IPS DF 19.7 (cell line): ENCODE data around the gene NUCB1.

Experiments used
- DNase-seq: peaks from one replicate; pipeline ENCODE4 v3.0.0-alpha.2; 2013; ENCODE audit warnings: low read depth, low spot score

NUCB1 gene

DNA sequence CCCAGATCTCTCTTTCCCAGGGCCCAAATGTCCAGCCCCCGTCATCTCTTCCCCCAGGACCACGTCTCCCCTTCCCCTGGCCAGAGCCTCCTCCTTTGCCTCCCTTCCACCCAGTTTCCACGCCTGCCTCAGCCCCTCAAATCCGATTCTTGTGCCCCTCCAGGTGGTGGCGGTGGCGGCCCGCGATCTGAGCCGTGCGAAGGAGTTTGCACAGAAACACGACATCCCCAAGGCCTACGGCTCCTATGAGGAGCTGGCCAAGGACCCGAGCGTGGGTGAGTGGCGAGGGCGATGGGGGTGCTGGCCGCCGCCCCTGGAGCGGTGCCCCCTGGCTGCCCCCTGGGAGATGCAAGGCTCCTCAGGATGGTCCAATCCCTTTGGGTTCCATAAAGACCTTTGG lies 34.7 kb downstream of the NUCB1 start:
- DNase-seq: no peak

DNA sequence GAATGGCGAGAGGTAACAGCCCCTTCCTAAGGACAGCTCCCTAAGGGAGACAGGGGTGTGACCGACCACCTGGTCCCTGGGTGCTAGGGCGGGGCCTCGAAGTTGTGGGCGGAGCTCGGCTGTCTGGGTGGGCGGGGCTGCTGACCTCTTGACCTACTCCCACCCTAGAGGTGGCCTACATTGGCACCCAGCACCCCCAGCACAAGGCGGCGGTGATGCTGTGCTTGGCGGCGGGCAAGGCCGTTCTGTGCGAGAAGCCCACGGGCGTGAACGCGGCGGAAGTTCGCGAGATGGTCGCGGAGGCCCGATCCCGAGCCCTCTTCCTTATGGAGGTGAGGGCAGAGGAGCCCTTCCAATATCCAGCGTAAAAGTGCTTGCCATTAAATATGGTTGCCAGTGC lies 35.8 kb downstream of the NUCB1 start:
- DNase-seq: no peak

DNA sequence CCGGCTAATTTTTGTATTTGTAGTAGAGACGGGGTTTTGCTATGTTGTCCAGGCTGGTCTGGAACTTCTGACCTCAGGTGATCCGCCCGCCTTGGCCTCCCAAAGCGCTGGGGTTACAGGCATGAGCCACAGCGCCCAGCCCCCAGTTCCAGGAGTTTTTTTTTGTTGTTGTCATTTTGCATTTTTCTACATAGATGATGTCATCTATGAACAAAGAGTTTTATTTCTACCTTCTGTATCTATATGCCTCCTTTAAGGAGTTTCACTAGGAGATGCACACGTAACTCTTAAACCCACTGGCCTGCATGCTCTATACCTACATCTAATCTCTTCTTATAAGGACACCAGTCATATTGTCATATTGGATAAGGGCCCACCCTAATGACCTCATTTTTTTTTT lies 38.1 kb downstream of the NUCB1 start:
- DNase-seq: no peak

DNA sequence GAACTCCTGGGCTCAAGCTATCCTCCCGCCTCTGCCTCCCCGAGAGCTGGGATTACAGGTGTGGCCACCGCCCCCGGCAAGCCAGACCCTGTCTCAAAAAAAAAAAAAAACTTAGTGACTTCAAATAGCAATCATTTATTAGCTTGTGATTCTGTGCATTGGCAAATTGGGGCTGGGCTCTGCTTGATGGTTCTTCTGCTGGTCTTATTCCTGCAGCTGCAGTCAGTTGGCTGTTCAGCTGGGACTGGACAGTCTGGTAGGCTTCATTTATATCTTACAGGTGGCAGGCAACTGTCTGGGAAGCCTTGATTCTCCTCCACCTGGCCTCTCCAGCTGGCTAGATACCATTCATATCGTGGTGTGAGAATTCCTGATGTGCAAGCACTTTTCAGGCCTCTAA lies 40.8 kb downstream of the NUCB1 start:
- DNase-seq: no peak

DNA sequence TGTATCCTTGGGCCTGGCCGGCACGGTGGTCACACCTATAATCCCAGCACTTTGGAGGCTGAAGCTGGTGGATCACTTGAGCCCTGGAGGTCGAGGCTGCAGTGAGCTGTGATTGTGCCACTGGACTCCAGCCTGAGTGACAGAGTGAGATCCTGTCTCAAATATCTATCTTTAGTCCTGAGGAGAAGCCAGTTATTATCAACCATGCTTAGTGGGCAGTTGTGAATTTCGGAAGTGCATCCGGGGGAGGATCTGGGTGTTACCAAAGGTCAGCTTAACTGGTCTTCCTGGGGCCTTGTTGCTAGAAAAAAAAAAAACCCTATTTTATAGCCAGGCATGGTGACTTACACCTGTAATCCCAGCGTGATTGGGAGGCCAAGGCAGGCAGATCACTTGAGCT lies 43.0 kb downstream of the NUCB1 start:
- DNase-seq: no peak

DNA sequence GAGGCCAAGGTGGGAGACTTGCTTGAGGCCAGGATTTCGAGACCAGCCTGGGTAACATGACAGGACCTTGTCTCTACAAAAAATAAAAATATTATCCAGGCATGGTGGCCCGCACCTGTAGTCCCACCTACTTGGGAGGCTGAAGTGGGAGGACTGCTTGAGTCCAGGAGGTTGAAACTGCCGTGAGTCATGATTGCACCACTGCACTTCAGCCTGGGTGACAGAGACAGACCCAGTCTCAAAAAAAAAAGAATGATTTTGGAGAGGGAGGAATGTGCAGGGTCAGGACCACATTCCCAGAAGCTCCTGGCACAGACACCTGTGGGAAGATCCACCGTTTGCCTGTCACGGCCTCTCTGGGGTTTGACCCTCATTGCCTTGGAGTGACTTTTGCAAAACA lies 45.3 kb downstream of the NUCB1 start:
- no peak for DNase-seq

DNA sequence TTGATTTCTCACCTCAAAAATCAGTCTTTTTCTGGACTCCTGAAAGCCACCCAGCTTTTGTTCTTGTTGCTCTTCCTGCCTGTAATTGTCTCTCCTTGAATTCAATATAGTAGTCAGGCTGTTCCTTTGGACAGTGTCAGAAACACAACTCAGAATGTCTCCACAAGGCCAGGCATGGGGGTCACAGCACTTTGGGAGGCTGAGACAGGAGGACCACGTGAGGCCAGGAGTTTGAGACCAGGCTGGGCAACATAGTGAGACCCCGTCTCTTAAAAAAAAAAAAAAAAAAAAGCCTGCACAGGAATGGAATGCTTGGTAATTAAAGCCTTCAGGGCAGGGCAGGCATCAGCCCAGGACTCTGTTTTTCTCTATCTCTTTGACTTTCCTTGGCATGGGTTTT lies 45.7 kb downstream of the NUCB1 start:
- DNase-seq: no peak

DNA sequence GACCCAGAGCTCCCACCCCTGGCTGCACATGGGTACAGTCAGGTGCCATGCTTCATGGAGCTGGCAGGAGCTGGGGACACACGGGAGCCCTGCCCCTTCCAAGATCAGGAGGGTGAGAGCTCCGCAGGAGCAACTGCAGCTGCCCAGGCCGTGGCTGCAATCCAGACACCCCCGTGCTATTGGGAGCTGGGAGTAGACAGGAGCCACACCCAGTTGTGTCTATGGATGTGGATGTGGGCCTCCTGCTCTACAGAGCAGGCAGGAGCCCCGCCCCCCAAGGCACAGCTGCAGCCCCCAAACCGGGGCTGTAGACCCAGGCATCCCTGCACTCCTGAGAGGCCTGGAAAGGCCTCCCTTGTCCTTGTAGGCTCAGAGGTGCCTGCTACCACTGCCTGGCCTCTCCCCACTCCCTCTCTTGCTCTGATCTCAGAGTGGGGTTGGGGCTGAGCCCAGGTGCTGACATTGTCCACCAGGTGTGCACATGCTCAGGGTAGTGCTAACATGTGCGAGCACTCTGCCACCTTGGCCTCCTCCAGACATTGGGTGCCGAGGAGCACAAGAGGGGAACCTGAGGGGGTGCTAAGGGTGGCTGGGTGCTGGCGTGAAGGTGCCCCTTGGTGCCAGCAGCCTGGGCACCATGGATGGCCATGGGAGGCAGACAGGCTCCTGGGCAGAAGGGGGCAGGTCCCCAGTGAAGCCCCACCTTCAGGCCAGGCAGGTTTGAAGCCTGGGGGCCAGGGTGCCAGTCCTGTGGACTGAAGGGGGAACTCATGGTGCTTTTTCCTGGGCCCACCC lies 46.5 kb downstream of the NUCB1 start:
- DNase-seq: no peak

DNA sequence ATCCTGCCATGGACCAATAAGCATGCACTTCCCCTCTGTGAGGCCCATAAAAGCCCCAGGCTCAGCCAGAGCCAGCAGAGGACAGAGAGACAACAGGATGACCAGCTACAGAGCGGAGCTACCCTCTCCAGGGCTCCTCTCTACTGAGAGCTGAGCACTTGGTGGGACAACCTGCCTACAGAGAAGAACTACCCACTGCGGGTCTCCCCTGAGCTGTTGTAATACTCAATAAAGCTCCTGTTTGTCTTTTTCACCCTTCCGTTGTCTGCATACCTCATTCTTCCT lies 47.1 kb downstream of the NUCB1 start:
- DNase-seq: no peak

DNA sequence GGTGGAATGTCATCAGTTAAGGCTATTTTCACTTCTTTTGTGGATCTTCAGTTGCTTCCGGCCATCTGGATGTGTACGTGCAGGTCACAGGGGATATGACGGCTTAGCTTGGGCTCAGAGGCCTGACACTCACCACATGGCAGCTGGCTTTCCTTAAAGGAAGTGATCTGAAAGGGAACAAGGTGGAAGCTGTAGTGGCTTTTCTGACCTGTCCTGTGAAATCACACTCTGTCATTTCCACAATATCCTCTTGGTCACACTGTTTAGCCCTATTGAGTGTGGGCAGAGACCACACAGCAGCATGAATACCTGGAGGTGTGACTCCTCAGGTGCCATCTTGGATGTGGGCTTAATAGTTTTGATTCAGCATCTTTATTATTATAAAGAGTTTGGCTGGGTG lies 50.0 kb downstream of the NUCB1 start:
- no peak for DNase-seq

DNA sequence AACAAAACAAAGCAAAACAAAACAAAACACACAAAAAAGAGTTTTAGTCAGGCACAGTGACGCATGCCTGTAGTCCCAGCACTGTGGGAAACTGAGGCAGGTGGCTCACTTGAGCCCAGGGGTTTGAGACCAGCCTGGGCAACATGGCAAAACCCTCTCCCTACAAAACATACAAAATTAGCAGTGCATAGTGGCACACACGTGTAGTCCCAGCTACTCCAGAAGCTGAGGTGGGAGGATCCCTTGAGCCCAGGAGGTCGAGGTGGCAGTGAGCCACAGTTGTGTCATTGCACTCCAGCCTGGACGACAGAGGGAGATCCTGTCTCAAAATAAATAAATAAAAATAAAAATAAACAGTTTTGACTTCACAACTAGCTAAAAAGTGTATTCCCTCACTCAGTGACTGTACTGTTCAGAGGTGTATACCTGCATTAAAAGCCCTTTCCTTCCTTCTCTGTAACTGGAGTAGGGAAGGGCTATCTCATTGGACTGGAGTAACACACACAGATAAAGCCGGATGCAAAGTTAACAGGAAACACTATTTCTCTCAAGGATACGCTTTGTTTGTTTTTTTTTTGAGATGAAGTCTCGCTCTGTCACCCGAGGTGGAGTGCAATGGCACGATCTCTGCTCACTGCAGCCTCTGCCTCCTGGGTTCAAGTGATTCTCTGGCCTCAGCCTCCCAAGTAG lies 50.9 kb downstream of the NUCB1 start:
- no peak for DNase-seq

DNA sequence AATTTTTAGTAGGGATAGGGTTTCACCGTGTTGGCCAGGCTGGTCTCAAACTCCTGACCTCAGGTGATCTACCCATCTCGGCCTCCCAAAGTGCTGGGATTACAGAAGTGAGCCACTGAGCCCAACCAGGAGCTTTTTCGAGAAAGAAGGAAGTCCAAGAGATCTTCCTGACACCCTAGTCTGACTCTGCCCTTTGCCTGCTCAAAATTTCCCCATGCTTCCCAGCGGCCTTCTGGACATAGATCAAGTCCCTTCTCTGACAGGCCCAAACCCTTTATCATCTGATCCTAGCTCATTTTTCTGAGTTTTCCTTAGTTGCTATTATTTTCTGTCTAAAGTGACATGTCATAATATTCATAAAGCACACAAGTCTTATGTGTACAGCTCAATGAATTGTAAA lies 53.0 kb downstream of the NUCB1 start:
- no peak for DNase-seq

DNA sequence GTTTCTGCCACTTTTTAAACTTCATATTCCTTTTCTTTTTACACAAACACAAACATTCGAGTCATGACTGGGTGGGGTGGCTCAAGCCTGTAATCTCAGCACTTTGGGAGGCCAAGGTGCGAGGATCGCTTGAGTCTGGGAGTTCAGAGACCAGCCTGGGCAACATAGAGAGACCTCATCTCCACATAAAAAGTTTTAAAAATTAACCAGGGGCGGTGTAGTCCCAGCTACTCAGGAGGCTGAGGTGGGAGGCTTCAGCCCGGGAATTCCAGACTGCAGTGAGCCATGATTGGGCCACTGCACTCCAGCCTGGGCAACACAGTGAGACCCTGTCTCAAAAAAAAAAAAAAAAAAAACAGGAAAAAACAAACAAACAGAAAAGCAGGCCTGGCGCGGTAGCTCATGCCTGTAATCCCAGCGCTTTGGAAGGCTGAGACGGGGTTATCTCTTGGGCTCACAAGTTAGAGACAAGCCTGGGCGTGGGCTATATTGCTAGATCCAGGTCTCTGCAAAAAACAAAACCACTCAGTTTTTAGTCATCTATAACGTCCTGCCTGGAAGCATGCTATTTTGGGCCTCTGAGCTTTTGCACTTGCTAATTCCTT lies 54.0 kb downstream of the NUCB1 start:
- DNase-seq: no peak

DNA sequence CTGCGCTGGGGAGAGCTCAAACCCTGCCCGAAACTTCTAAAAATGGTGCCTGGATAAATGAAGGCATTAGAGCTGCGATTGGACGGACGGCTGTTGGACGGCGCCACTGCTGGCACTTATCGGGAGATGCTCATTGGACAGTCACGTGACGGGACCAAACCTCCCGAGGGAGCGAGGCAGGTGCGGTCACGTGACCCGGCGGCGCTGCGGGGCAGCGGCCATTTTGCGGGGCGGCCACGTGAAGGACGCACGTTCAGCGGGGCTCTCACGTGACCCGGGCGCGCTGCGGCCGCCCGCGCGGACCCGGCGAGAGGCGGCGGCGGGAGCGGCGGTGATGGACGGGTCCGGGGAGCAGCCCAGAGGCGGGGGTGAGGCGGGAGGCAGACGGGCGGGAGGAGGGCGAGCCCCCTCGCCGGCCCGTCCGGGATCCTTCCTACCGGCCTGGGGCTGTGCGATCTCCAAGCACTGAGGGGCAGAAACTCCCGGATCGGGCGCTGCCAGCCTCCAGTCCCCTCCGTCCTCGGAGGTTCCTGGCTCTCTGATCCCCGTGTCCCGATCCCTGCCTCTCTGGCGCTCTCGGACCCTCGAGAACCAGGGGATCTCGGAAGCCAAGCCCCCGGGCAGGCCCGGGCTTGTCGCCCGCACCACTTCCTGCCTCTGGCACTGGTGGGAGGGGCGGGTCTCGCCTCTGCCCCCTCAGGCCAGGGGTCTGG lies 54.6 kb downstream of the NUCB1 start, which contains the start of gene BAX:
Gene BAX (plus strand): TSS at position 281 of the 713 bp plus-strand sequence. CDS start 54 bp downstream, at position 335.
- DNase-seq: no peak

DNA sequence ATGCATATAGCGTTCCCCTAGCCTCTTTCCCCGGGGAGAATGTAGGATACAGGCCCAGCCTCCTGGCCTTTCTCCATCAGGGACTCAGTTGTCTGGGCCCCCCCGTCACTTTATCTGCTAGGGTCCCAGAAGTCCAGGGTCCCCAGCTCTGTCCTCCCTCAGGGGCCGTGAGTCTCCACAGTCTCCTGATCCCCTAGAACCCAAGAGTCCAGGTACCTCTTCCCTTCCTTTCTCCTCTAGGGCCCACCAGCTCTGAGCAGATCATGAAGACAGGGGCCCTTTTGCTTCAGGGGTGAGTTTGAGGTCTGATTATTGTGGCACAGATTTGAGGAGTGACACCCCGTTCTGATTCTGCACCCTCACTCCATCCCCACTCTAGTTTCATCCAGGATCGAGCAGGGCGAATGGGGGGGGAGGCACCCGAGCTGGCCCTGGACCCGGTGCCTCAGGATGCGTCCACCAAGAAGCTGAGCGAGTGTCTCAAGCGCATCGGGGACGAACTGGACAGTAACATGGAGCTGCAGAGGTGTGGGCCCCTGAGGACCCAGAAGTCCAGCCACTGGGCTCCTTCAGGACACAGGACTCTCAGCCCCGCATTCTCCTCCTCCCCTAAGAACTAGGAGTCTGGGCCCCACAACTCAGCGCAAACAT lies 55.3 kb downstream of the NUCB1 start:
- no peak for DNase-seq

DNA sequence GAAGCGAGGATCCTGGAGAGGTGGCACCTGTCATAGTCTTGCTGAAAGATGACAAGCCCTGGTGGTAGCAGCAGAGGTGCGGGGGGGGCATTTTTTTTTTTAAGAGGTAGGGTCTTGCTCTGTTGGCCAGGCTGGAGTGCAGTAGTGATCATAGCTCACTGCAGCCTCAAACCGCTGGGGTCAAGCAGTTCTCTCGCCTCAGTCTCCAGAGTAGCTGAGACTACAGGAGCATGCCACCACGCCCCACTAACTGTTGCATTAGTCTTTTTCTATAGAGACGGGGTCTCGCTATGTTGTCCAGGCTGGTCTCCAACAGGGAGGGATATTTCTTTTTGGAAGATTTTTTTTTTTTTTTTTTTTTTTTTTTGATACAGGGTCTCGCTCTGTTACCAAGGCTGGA lies 57.9 kb downstream of the NUCB1 start:
- no peak for DNase-seq

DNA sequence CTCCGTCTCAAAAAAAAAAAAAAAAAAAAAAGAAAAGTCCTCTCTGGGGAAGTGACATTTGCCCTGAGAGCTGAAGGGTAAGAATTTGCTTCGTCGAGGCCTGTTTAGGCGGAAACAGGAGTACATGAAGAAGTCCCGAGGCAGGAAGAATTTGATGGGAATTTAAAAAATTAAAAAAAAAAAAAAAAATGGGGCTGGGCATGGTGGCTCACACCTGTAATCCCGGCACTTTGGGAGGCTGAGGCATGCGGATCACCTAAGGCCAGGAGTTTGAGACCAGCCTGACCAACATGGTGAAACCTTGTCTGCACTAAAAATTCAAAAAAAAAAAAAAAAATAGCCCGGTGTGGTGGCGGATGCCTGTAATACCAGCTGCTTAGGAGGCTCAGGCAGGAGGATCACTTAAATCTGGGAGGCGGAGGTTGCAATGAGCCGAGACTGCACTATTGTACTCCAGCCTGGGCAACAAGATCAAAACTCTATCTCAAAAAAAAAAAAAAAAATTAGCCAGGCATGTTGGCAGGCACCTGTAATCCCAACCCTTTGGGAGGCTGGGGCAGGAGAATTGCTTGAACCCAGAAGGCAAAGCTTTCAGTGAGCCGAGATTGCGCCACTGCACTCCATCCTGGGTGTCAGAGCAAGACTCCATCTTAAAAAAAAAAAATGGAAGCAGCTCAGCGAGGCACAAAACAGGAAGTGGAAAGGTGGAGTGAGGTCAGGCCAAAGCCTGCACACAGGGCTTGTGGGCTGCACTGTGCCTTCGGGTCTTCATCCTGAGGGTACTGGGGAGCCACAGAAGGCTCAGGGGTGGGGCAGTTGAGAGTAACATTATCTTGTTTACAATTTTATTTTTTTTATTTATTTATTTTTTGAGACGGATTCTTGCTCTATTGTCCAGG lies 59.5 kb downstream of the NUCB1 start:
- no peak for DNase-seq

DNA sequence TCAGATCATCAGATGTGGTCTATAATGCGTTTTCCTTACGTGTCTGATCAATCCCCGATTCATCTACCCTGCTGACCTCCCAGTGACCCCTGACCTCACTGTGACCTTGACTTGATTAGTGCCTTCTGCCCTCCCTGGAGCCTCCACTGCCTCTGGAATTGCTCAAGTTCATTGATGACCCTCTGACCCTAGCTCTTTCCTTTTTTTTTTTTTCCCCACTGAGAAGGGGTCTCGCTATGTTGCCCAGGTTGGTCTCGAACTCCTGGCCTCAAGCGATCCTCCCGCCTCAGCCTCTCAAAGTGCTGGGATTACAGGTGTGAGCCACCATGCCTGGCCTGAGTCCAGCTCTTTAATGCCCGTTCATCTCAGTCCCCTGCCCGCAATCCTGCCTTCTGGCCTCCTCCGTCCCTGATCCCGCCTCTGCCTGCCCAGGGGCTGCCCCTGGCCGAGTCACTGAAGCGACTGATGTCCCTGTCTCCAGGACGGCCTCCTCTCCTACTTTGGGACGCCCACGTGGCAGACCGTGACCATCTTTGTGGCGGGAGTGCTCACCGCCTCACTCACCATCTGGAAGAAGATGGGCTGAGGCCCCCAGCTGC lies 61.0 kb downstream of the NUCB1 start:
- DNase-seq: no peak

DNA sequence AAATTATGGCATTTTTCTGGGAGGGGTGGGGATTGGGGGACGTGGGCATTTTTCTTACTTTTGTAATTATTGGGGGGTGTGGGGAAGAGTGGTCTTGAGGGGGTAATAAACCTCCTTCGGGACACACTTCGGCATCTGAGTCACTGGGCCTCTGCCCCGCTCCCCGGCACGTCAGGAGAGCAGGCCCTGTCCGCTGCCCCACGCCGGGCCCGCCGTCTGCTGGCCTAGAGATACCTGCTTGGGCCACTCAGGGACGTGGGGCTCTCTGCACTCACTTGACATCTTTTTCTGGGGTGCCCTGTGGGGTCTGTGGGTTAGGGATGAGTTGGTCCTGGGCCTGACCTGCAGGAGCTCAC lies 61.5 kb downstream of the NUCB1 start:
- DNase-seq: no peak

DNA sequence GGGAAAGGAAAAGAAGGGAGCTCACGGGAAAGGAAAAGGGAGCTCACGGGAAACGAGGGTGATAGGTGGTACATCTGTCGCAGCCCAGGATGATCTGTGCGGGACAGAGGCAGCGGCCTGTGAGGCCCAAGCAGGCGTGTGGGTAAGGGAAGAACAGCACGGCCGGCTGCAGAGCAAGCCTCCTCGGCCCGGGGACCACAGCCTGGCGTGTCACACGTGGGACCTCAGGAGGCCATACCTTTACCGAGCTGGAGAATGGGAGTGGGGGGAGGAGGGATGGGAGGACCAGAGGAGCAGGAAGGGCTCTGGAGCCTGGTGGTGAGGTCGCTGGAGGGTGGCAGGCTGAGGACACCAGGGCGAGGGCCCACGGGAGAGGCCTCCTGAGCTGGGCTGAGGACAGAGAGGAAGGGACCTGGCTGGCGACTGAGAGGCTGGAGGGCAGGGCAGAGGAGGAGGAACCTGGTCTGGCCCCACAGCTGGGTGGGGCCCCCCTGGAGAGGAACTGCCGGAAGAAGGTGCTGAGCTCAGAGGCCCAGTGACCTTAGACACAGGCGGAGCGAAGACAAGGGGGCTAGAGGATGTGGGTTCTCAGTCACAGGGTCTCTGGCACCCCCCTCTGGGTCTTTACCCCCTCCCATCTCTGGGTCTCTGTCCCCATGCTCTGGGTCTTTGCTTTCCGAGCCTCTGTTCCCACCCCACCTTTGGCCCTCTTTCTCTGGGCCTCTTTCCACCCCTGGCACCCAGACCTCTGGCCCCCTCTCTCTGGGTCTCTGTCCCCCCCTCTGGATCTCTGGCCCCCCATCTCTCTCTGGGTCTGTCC lies 62.1 kb downstream of the NUCB1 start:
- no peak for DNase-seq
